Neuronal stem cell (in vitro differentiated cells): ENCODE data around the gene ZNF804B. TPM values are rescaled to one million over a fixed set of nuclear protein-coding genes. Genes with fewer than 3 reads are reported as not detected.

Experiments used
- DNase-seq: peaks from one replicate; pipeline ENCODE4 v3.0.0-alpha.2; 2013; ENCODE audit warnings: low spot score
- H2AFZ ChIP-seq: one replicate; pipeline ENCODE4 v1.6.1; 2013; ENCODE audit warnings: mild to moderate bottlenecking, low read length, inconsistent platforms
- H2AK5ac ChIP-seq: 2 replicates; pipeline ENCODE4 v1.6.1; 2013; ENCODE audit warnings: low read depth, mild to moderate bottlenecking, inconsistent platforms, low read length, moderate library complexity, mixed read lengths
- H2BK120ac ChIP-seq: 2 replicates; pipeline ENCODE4 v1.6.1; 2013; ENCODE audit warnings: low read depth, mild to moderate bottlenecking, inconsistent platforms, low read length, moderate library complexity, mixed read lengths
- H2BK12ac ChIP-seq: one replicate; pipeline ENCODE4 v1.6.1; 2013; ENCODE audit warnings: low read length, inconsistent platforms
- H2BK15ac ChIP-seq: 2 replicates; pipeline ENCODE4 v1.6.1; 2013; ENCODE audit warnings: mild to moderate bottlenecking, low read length, inconsistent platforms, mixed read lengths
- H2BK5ac ChIP-seq: one replicate; pipeline ENCODE4 v1.6.1; 2013; ENCODE audit warnings: inconsistent platforms, mild to moderate bottlenecking, low read length, moderate library complexity
- H3K14ac ChIP-seq: one replicate; pipeline ENCODE4 v1.6.1; 2013; ENCODE audit warnings: low read length, inconsistent platforms
- H3K18ac ChIP-seq: 2 replicates; pipeline ENCODE4 v1.6.1; 2013; ENCODE audit warnings: low read length, inconsistent platforms
- H3K23ac ChIP-seq: 2 replicates; pipeline ENCODE4 v1.6.1; 2013; ENCODE audit warnings: low read depth, mild to moderate bottlenecking, mixed read lengths, low read length, inconsistent platforms; ENCODE audit not compliant: poor library complexity
- H3K27ac ChIP-seq: replicated peaks from 3 replicates; pipeline ENCODE4 v1.5.1; 2013; ENCODE audit warnings: low read length, inconsistent platforms
- H3K27me3 ChIP-seq, 3 experiments: 2 replicates each; pipeline ENCODE4 v1.6.1; 2013; ENCODE audit warnings: low read length in 3 of 3, mild to moderate bottlenecking in 2 of 3, inconsistent platforms in 1 of 3, low read depth in 1 of 3, mixed read lengths in 1 of 3, moderate library complexity in 1 of 3; ENCODE audit not compliant: control insufficient read depth in 3 of 3, insufficient read depth in 3 of 3
- H3K36me3 ChIP-seq, 2 donors: replicated peaks in 1 of 2; 2 replicates each; pipeline ENCODE4 v1.6.1; 2013; ENCODE audit warnings: low read length in 2 of 2; ENCODE audit not compliant: control insufficient read depth in 2 of 2, insufficient read depth in 2 of 2
- H3K4ac ChIP-seq: 2 replicates; pipeline ENCODE4 v1.6.1; 2013; ENCODE audit warnings: inconsistent platforms, mild to moderate bottlenecking, low read length, moderate library complexity
- H3K4me1 ChIP-seq, 2 donors: 1 replicate in 1 of 2; 2 replicates in 1 of 2; pipeline ENCODE4 v1.6.1; 2013; ENCODE audit warnings: low read length in 2 of 2, low read depth in 1 of 2; ENCODE audit not compliant: control insufficient read depth in 2 of 2, insufficient read depth in 1 of 2
- H3K4me2 ChIP-seq: one replicate; pipeline ENCODE4 v1.6.1; 2013; ENCODE audit warnings: mild to moderate bottlenecking, low read length, inconsistent platforms; ENCODE audit not compliant: insufficient read depth, poor library complexity, severe bottlenecking
- H3K4me3 ChIP-seq, 2 donors: 2 replicates each; pipeline ENCODE4 v1.5.1; 2013; ENCODE audit warnings: low read length in 2 of 2, mild to moderate bottlenecking in 2 of 2, inconsistent platforms in 1 of 2, moderate library complexity in 1 of 2
- H3K79me1 ChIP-seq: one replicate; pipeline ENCODE4 v1.6.1; 2013; ENCODE audit warnings: low read depth, mild to moderate bottlenecking, inconsistent platforms, low read length, moderate library complexity
- H3K9ac ChIP-seq: one replicate; pipeline ENCODE4 v1.6.1; 2013; ENCODE audit warnings: mild to moderate bottlenecking, low read depth, low read length, inconsistent platforms; ENCODE audit not compliant: poor library complexity
- H3K9me3 ChIP-seq, 2 donors: replicated peaks in 1 of 2; 2 replicates each; pipeline versions ENCODE3 to v1.6.1; 2013; ENCODE audit warnings: low read length in 2 of 2, mild to moderate bottlenecking in 2 of 2, inconsistent platforms in 1 of 2, low read depth in 1 of 2, mixed read lengths in 1 of 2, moderate library complexity in 1 of 2; ENCODE audit not compliant: control insufficient read depth in 2 of 2, insufficient read depth in 1 of 2
- H4K8ac ChIP-seq: one replicate; pipeline ENCODE4 v1.6.1; 2013; ENCODE audit warnings: low read depth, mild to moderate bottlenecking, inconsistent platforms, low read length, moderate library complexity
- H4K91ac ChIP-seq: one replicate; pipeline ENCODE4 v1.6.1; 2013; ENCODE audit warnings: low read length, low read depth, mild to moderate bottlenecking, inconsistent platforms; ENCODE audit not compliant: poor library complexity
- WGBS, 2 donors: extraction: QIAGEN DNeasy Blood & Tissue Kit; methylation state at CpG; one replicate each; pipeline ENCODE4 v1.1.7; 2013; ENCODE audit warnings: missing lambda C conversion rate in 2 of 2, mixed read lengths in 1 of 2; ENCODE audit not compliant: insufficient read length in 2 of 2, insufficient replicate concordance in 1 of 2; ENCODE audit errors: extremely low coverage in 2 of 2; 5-methylcytosine and 5-hydroxymethylcytosine counted together
- small RNA-seq: library from polyadenylated mRNA; stranded (forward); fragments of <200 nt; extraction: miRNeasy Mini kit (QIAGEN cat#:217004); gene quantifications from one replicate; pipeline ENCODE3, GENCODE V24; 2013; ENCODE audit not compliant: insufficient read depth

Gene ZNF804B

GRCh38 chr7:89385411-89385810 is 625.9 kb downstream of the ZNF804B start:
- Histone ChIP-seq H3K18ac (no peak overlapping the region), H3K4me2 (no peak overlapping the region), H3K27me3 (no peaks in the 10 kb centered on the region), H2BK12ac (no peak overlapping the region), H3K4me3 (no peak overlapping the region), H3K79me1 (no peaks in the 10 kb centered on the region), H3K27ac (no peak overlapping the region), H3K36me3 (no peaks in the 10 kb centered on the region), H2BK15ac (no peak overlapping the region), H4K8ac (no peak overlapping the region), H2AFZ (no peak overlapping the region), H3K14ac (no peak overlapping the region), H3K4ac (no peak overlapping the region), H3K4me1 (no peaks in the 10 kb centered on the region), H4K91ac (no peak overlapping the region), H3K9me3 (no peaks in the 10 kb centered on the region), H3K9ac (no peak overlapping the region), H2BK5ac (no peak overlapping the region), H3K23ac (no peak overlapping the region), H2AK5ac (no peak overlapping the region), H2BK120ac (no peak overlapping the region)
- 100% methylated on average over 1 of the region's 1 CpG; no CpG with 5 or more reads in 1 of the 2 donors for WGBS, 2 donors
- no peak for DNase-seq

Small RNA genes lying within 50 kb of the gene (small RNA-seq; reads per million reads assigned to genes)
- not detected for gene AC002127.1
